Measurements from ENCODE around the gene NAA25.

- TF ChIP-seq, protein P1, sequence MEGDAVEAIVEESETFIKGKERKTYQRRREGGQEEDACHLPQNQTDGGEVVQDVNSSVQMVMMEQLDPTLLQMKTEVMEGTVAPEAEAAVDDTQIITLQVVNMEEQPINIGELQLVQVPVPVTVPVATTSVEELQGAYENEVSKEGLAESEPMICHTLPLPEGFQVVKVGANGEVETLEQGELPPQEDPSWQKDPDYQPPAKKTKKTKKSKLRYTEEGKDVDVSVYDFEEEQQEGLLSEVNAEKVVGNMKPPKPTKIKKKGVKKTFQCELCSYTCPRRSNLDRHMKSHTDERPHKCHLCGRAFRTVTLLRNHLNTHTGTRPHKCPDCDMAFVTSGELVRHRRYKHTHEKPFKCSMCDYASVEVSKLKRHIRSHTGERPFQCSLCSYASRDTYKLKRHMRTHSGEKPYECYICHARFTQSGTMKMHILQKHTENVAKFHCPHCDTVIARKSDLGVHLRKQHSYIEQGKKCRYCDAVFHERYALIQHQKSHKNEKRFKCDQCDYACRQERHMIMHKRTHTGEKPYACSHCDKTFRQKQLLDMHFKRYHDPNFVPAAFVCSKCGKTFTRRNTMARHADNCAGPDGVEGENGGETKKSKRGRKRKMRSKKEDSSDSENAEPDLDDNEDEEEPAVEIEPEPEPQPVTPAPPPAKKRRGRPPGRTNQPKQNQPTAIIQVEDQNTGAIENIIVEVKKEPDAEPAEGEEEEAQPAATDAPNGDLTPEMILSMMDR (IDR thresholded peaks at IDR 0.05; ENCODE audit: borderline replicate concordance, extremely low read depth, low read length, poor library complexity, severe bottlenecking), result no peak
- no peak for TF ChIP-seq EZH2 (IDR thresholded peaks at IDR 0.05; ENCODE audit: borderline replicate concordance, low read depth, low read length, severe bottlenecking)
Observed at GRCh38 chr12:112022241-112023016, 86.2 kb downstream of the NAA25 start.

All from DND-41 (cell line).